MCF 10A (cell line): Measurements from ENCODE around the gene SF3A2. TPM values are rescaled to one million over a fixed set of nuclear protein-coding genes. Genes with fewer than 3 reads are reported as not detected.

Experiments
- BruUV-seq: library from RNA; stranded (reverse); fragments of 400-500 nt; replicated peaks from 2 replicates; lab custom pipeline; 2021; lab: Mats Ljungman, UMichigan
- CTCF ChIA-PET: fragments of 300-600 bp; sonication (Branson Sonifier 250); formaldehyde crosslinking; extraction: SDS; loops from one replicate; lab custom pipeline; 2021; ENCODE audit warnings: antibody characterized with exemption, inconsistent platforms; lab: Yijun Ruan, JAX
- POLR2A ChIA-PET: fragments of 300-600, 350-650 bp; sonication (Branson Sonifier 250); formaldehyde crosslinking; extraction: SDS; loops from one replicate; lab custom pipeline; 2020; ENCODE audit warnings: antibody characterized with exemption, inconsistent platforms; lab: Yijun Ruan, JAX
- DNase-seq: peaks from one replicate; pipeline ENCODE4 v3.0.0-alpha.2; 2018; ENCODE audit not compliant: unreplicated experiment
- H3K27ac Mint-ChIP-seq: one replicate; pipeline ENCODE4 v1.8.0; 2022; ENCODE audit warnings: mild to moderate bottlenecking, low read depth, mixed read lengths; ENCODE audit not compliant: unreplicated experiment
- H3K27me3 Mint-ChIP-seq: one replicate; pipeline ENCODE4 v1.8.0; 2022; ENCODE audit warnings: mixed read lengths; ENCODE audit not compliant: insufficient read depth, unreplicated experiment
- H3K36me3 Mint-ChIP-seq: one replicate; pipeline ENCODE4 v1.8.0; 2022; ENCODE audit warnings: mild to moderate bottlenecking, moderate library complexity, mixed read lengths; ENCODE audit not compliant: insufficient read depth, unreplicated experiment
- H3K4me1 Mint-ChIP-seq: one replicate; pipeline ENCODE4 v1.8.0; 2022; ENCODE audit warnings: mixed read lengths; ENCODE audit not compliant: insufficient read depth, unreplicated experiment
- H3K4me3 Mint-ChIP-seq: one replicate; pipeline ENCODE4 v1.8.0; 2022; ENCODE audit warnings: mild to moderate bottlenecking, moderate library complexity, mixed read lengths; ENCODE audit not compliant: unreplicated experiment
- H3K9me3 Mint-ChIP-seq: one replicate; pipeline ENCODE4 v1.8.0; 2022; ENCODE audit warnings: mixed read lengths; ENCODE audit not compliant: unreplicated experiment
- intact Hi-C: fragments of 100-400 bp; cut with micrococcal nuclease; formaldehyde crosslinking; loops from 2 replicates; pipeline ENCODE4 v1.14.1; 2022
- total RNA-seq: library from RNA; stranded (reverse); gene quantifications from 2 replicates; pipeline ENCODE4 v1.2.3, GENCODE V29; 2022
- TF ChIP-seq, protein P1 (sequence below): fragments of 200-600 bp; IDR thresholded peaks from one replicate; pipeline ENCODE4 v1.8.0; 2022; ENCODE audit warnings: antibody characterized with exemption, mild to moderate bottlenecking; ENCODE audit not compliant: unreplicated experiment

SF3A2 gene
- total RNA-seq, 1 experiment from 2014 or later, result 101 TPM

DNA sequence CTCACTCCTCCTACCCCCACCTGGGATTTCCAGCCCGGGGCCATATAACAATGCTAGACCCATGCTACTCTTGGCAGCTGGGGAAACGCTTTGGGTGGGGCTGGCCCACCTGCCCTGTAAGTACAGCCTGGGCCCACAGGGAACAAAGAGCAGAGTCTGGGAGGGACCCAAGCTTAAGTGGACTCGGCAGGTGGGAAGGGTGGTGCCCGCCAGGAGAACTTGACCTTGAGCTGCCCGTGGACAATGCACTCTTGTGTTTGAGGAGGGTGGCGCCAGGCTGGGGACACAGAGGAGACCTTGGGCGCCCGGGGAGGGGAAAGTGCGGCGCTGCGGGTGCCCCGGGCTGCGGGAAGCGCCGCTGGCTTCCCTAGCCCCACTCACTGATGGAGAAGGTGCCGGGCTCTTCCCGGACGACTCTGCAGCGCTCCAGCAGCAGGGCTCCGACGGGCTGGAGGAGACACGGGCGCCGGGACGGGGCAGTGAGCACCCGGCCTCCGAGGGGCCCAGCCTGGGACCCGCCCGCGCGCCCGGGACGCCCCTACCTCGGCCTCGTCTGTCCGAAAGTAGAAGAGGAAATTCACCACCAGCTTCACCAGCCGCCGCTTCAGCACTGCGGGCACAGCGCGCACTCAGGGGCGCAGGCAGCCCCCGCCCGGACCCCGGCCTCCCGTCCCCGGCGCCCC lies 1.1 kb upstream of the SF3A2 start:
- H3K27ac Mint-ChIP-seq, result peak overlapping the region; percentile 87

DNA sequence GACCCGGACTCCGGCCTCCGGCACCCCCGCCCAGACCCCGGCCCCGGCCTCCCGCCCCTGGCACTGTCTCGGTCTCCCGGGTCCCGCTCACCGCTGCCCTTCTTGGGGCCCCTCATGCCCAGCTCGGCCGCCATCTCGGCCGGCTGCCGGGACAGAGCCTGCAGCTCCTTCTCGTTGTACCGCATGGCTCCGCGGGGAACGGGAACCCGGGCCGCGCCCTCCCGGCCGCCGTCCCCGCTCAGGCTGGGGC lies 635 bp upstream of the SF3A2 start:
- CTCF ChIA-PET, result interaction anchor here (0.5 to 1.4 kb wide), 12 partner anchors 21 to 201 kb away, joined by 3 to 9 read pairs (median 3); partner anchors contain the start of gene AP3D1
- POLR2A ChIA-PET, result interaction anchor here (0.5 to 1.5 kb wide), 15 partner anchors 10 to 385 kb away, joined by 3 to 8 read pairs (median 4); partner anchors contain the start of genes AP3D1, LSM7, SPPL2B and TIMM13
- Mint-ChIP-seq H3K27ac (peak overlapping the region; percentile 99), H3K9me3 (no peaks in the 10 kb centered on the region), H3K4me1 (peaks cover 18% of the 10 kb centered on the region), H3K4me3 (peak overlapping the region; percentile 86), H3K36me3 (peaks cover 42% of the 10 kb centered on the region), H3K27me3 (no peaks in the 10 kb centered on the region)
- BruUV-seq, result no TSS peak
- no peak for DNase-seq
- TF ChIP-seq, protein P1, sequence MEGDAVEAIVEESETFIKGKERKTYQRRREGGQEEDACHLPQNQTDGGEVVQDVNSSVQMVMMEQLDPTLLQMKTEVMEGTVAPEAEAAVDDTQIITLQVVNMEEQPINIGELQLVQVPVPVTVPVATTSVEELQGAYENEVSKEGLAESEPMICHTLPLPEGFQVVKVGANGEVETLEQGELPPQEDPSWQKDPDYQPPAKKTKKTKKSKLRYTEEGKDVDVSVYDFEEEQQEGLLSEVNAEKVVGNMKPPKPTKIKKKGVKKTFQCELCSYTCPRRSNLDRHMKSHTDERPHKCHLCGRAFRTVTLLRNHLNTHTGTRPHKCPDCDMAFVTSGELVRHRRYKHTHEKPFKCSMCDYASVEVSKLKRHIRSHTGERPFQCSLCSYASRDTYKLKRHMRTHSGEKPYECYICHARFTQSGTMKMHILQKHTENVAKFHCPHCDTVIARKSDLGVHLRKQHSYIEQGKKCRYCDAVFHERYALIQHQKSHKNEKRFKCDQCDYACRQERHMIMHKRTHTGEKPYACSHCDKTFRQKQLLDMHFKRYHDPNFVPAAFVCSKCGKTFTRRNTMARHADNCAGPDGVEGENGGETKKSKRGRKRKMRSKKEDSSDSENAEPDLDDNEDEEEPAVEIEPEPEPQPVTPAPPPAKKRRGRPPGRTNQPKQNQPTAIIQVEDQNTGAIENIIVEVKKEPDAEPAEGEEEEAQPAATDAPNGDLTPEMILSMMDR, result no peak
- intact Hi-C loops, result loop anchor here (1.0 to 5.0 kb wide), 4 partner anchors 37 to 376 kb away; no protein-coding TSS in a partner anchor

More for the DNA sequence above, 1.1 kb upstream of the SF3A2 start:
- POLR2A ChIA-PET, result interaction anchor here (0.7 to 1.5 kb wide), 14 partner anchors 10 to 385 kb away, joined by 3 to 8 read pairs (median 4); partner anchors contain the start of genes AP3D1 and TIMM13
- Mint-ChIP-seq H3K36me3 (peaks cover 42% of the 10 kb centered on the region), H3K9me3 (no peaks in the 10 kb centered on the region), H3K4me1 (peaks cover 13% of the 10 kb centered on the region), H3K27me3 (no peaks in the 10 kb centered on the region), H3K4me3 (peak overlapping the region; percentile 86)
- intact Hi-C loops, result loop anchor here (1.0 to 5.0 kb wide), 5 partner anchors 38 to 377 kb away; no protein-coding TSS in a partner anchor
- BruUV-seq, result no TSS peak
- CTCF ChIA-PET, result interaction anchor here (0.5 to 1.4 kb wide), 13 partner anchors 11 to 201 kb away, joined by 3 to 9 read pairs (median 3); partner anchors contain the start of gene AP3D1
- no peak for DNase-seq
- TF ChIP-seq, protein P1, result no peak

DNA sequence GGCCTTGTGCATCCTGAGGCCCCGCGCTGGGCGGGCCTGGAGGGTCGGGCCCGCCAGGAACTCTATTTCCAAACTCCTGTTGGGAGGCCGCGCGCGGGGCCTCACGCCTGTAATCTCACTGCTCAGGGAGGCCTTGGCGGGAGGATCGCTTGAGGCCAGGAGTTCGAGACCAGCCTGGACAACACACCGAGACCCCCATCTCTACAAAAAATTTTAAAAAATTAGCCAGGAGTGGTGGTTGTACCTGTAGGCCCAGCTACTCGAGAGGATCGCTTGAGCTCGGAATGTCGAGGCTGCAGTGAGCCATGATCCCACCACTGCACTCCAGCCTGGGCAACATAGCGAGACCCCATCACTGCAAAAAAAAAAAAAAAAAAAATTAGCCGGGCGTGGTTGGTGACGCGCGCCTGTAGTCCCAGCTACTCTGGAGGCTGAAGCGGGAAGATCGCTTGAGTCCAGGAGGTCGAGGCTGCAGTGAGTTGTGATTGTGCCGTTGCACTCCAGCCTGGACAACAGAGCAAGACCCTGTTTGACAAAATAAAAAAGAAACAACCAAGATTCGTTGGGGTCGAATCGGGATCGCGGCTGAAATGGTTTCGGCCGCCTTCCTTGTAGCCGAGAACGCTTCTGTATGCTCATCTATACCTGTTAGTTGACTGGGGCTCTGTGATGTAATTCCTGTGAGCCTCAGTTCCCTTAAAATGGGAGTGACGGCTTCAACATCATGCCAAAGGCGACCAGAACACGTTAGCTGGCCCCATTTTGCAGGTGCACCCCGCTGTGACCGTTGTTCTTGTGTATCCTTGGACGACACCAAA lies 636 bp downstream of the SF3A2 start:
- TF ChIP-seq, protein P1, result no peak
- peak overlapping the region; percentile 86 for H3K4me3 Mint-ChIP-seq
- no peaks in the 10 kb centered on the region for H3K27me3 Mint-ChIP-seq
- intact Hi-C loops, result loop anchor here (5.0 kb wide), 2 partner anchors 80 to 375 kb away; no protein-coding TSS in a partner anchor
- CTCF ChIA-PET, result interaction anchor here (0.5 to 3.2 kb wide), 7 partner anchors 25 to 905 kb away, joined by 3 to 20 read pairs (median 4); no protein-coding TSS in a partner anchor
- H3K9me3 Mint-ChIP-seq, result no peaks in the 10 kb centered on the region
- H3K36me3 Mint-ChIP-seq, result peaks cover 34% of the 10 kb centered on the region
- no peak for DNase-seq
- BruUV-seq, result TSS peak; percentile 49
- peak overlapping the region; percentile 99 for H3K27ac Mint-ChIP-seq
- POLR2A ChIA-PET, result interaction anchor here (0.7 to 4.1 kb wide), 10 partner anchors 25 to 202 kb away, joined by 3 to 79 read pairs (median 4); partner anchors contain the start of genes AP3D1 and TIMM13
- peaks cover 23% of the 10 kb centered on the region for H3K4me1 Mint-ChIP-seq
